ENCODE measurements around the gene DNAJB14. TPM values are rescaled to one million over a fixed set of nuclear protein-coding genes. Genes with fewer than 3 reads are reported as not detected.

The DNAJB14 gene
- total and polyA plus RNA-seq, 2 of the 13 experiments (the other 11 are each of a cell fraction or from before 2014, with no cell fraction given), result 9.1 to 38.1 TPM

GRCh38 chr4:99949999-99950912, 3.8 kb upstream of the DNAJB14 start, which contains the start of gene H2AZ1 (continued):
- TF ChIP-seq SNAPC4 (CRISPR knock-in tag; IDR thresholded peaks at IDR 0.05), result no peak
- TF ChIP-seq NR2F1 (CRISPR knock-in tag; IDR thresholded peaks at IDR 0.05), result no peak
- TF ChIP-seq ZNF616 (CRISPR knock-in tag; IDR thresholded peaks at IDR 0.05; ENCODE audit: low read depth), result peak; percentile 32; the same call in 1 of the 2 replicates
- TF ChIP-seq, protein P1, sequence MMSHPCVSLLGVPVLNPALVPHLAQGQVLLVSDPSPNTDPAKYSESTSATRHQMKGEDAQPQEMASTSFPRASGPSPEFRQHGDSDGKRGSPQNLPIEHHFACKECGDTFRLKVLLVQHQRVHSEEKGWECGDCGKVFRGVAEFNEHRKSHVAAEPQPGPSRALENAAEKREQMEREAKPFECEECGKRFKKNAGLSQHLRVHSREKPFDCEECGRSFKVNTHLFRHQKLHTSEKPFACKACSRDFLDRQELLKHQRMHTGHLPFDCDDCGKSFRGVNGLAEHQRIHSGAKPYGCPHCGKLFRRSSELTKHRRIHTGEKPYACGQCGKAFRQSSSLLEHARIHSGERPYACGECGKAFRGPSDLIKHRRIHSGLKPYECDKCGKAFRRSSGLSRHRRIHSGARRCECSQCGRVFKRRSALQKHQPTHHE (CRISPR knock-in tag; IDR thresholded peaks at IDR 0.05; ENCODE audit: borderline replicate concordance), result 0 out of 2 replicates have a peak, but pooled peaks have one; percentile 38
- TF ChIP-seq ZNF580 (CRISPR knock-in tag; IDR thresholded peaks at IDR 0.05; ENCODE audit: borderline replicate concordance, low read depth), result no peak
- TF ChIP-seq HNRNPL (IDR thresholded peaks at IDR 0.05; ENCODE audit: low read depth, low read length), result no peak
- TF ChIP-seq ZNF335 (CRISPR knock-in tag; IDR thresholded peaks at IDR 0.05), result 0 out of 2 replicates have a peak, but pooled peaks have one; percentile 26
- TF ChIP-seq SNAPC5 (CRISPR knock-in tag; IDR thresholded peaks at IDR 0.05; ENCODE audit: borderline replicate concordance), result no peak
- no peak for TF ChIP-seq ZMYM3 (CRISPR knock-in tag; IDR thresholded peaks at IDR 0.05)
- TF ChIP-seq PTBP1 (IDR thresholded peaks at IDR 0.05; ENCODE audit: low read depth, low read length, poor library complexity, severe bottlenecking), result no peak
- TF ChIP-seq ZNF17 (CRISPR knock-in tag; IDR thresholded peaks at IDR 0.05), result no peak
- TF ChIP-seq ZNF589 (CRISPR knock-in tag; conservative IDR thresholded peaks at IDR 0.05), result no peak
- TF ChIP-seq TRIM24 (CRISPR knock-in tag; IDR thresholded peaks at IDR 0.05), result no peak
- TF ChIP-seq, protein P2, sequence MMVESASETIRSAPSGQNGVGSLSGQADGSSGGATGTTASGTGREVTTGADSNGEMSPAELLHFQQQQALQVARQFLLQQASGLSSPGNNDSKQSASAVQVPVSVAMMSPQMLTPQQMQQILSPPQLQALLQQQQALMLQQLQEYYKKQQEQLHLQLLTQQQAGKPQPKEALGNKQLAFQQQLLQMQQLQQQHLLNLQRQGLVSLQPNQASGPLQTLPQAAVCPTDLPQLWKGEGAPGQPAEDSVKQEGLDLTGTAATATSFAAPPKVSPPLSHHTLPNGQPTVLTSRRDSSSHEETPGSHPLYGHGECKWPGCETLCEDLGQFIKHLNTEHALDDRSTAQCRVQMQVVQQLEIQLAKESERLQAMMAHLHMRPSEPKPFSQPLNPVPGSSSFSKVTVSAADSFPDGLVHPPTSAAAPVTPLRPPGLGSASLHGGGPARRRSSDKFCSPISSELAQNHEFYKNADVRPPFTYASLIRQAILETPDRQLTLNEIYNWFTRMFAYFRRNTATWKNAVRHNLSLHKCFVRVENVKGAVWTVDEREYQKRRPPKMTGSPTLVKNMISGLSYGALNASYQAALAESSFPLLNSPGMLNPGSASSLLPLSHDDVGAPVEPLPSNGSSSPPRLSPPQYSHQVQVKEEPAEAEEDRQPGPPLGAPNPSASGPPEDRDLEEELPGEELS (CRISPR knock-in tag; IDR thresholded peaks at IDR 0.05), result 0 out of 2 replicates have a peak, but pooled peaks have one; percentile 1
- no peak for TF ChIP-seq LBX2 (CRISPR knock-in tag; IDR thresholded peaks at IDR 0.05; ENCODE audit: borderline replicate concordance)
- TF ChIP-seq CENPBD1 (CRISPR knock-in tag; IDR thresholded peaks at IDR 0.05; ENCODE audit: borderline replicate concordance, low read depth), result 0 out of 2 replicates have a peak, but pooled peaks have one; percentile 82
- TF ChIP-seq ZNF761 (CRISPR knock-in tag; conservative IDR thresholded peaks at IDR 0.05), result 0 out of 2 replicates have a peak, but pooled peaks have one; percentile 31

Data from HepG2 (cell line).